WTC11 (cell line): ENCODE data around the gene MOGAT2.

Experiments used
- CREB1 ChIP-seq: sonication (generic); formaldehyde crosslinking; IDR thresholded peaks from 2 replicates; pipeline ENCODE4 v1.8.0; 2023; ENCODE audit warnings: mild to moderate bottlenecking, missing genetic modification reagents
- RELA ChIP-seq: sonication (generic); formaldehyde crosslinking; IDR thresholded peaks from 2 replicates; pipeline ENCODE4 v1.8.1; 2022; ENCODE audit warnings: missing genetic modification reagents, mild to moderate bottlenecking, borderline replicate concordance
- TEAD4 ChIP-seq: sonication (generic); formaldehyde crosslinking; IDR thresholded peaks from 2 replicates; pipeline ENCODE4 v1.8.0; 2022; ENCODE audit warnings: mild to moderate bottlenecking, missing genetic modification reagents
- TF ChIP-seq, protein P1 (sequence below): fragments of 200-600 bp; IDR thresholded peaks from 2 replicates; pipeline ENCODE4 v1.8.0; 2022; ENCODE audit warnings: antibody characterized with exemption
- TF ChIP-seq, protein P2 (sequence below): fragments of 250-450 bp; sonication (Bioruptor Pico); IDR thresholded peaks from 2 replicates; pipeline ENCODE4 v2.1.2; 2022; ENCODE audit warnings: mild to moderate bottlenecking, moderate library complexity

DNA sequence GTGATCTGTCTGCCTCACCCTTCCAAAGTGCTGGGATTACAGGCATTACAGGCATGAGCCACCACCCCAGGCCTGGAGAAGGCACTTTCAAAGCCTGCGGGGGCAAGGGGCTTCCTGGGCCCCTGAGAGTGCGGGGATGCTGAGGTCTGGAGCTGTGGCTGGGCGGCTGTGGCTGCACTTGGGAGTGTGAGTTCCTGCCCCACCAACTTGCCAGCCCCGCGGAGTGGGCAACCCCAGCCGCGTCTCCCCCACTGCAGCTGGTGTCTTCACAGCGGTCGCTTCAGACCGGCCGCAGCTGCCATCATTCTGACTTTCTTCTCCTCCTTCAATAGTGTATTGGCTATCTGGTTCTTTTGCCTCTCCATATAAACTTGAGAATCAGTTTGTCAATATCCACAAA lies 38.1 kb upstream of the MOGAT2 start:
- TF ChIP-seq, protein P1, sequence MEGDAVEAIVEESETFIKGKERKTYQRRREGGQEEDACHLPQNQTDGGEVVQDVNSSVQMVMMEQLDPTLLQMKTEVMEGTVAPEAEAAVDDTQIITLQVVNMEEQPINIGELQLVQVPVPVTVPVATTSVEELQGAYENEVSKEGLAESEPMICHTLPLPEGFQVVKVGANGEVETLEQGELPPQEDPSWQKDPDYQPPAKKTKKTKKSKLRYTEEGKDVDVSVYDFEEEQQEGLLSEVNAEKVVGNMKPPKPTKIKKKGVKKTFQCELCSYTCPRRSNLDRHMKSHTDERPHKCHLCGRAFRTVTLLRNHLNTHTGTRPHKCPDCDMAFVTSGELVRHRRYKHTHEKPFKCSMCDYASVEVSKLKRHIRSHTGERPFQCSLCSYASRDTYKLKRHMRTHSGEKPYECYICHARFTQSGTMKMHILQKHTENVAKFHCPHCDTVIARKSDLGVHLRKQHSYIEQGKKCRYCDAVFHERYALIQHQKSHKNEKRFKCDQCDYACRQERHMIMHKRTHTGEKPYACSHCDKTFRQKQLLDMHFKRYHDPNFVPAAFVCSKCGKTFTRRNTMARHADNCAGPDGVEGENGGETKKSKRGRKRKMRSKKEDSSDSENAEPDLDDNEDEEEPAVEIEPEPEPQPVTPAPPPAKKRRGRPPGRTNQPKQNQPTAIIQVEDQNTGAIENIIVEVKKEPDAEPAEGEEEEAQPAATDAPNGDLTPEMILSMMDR = no peak
- TF ChIP-seq CREB1 (CRISPR knock-in tag) = no peak
- TF ChIP-seq, protein P2, sequence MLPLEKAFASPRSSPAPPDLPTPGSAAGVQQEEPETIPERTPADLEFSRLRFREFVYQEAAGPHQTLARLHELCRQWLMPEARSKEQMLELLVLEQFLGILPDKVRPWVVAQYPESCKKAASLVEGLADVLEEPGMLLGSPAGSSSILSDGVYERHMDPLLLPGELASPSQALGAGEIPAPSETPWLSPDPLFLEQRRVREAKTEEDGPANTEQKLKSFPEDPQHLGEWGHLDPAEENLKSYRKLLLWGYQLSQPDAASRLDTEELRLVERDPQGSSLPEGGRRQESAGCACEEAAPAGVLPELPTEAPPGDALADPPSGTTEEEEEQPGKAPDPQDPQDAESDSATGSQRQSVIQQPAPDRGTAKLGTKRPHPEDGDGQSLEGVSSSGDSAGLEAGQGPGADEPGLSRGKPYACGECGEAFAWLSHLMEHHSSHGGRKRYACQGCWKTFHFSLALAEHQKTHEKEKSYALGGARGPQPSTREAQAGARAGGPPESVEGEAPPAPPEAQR (CRISPR knock-in tag) = no peak
- TF ChIP-seq TEAD4 (CRISPR knock-in tag) = no peak
- no peak for TF ChIP-seq RELA (CRISPR knock-in tag)
